ENCODE measurements around the gene BCAS3. TPM values are rescaled to one million over a fixed set of nuclear protein-coding genes. Genes with fewer than 3 reads are reported as not detected.

Gene BCAS3
- total and polyA plus RNA-seq, 2 donors (not counting 1 experiment from before 2014, with no cell fraction given) = 13.9 to 73.4 TPM

- H3K79me2 ChIP-seq (ENCODE audit: control insufficient read depth, insufficient read depth, low read length) = peaks cover 4% of the 10 kb centered on the region
- H4K20me1 ChIP-seq (ENCODE audit: control insufficient read depth, insufficient read depth, low read length, poor library complexity, severe bottlenecking) = no peaks in the 10 kb centered on the region
- H2AFZ ChIP-seq (ENCODE audit: insufficient read depth, low read depth, low read length, poor library complexity, severe bottlenecking) = no peak overlapping the region
- DNase-seq (no peak), ATAC-seq (ENCODE audit: low read depth) (no peak)
- Mint-ChIP-seq H3K27me3 (no peaks in the 10 kb centered on the region), H3K27ac (no peak overlapping the region), H3K9me3 (ENCODE audit: insufficient read depth) (no peaks in the 10 kb centered on the region), H3K4me3 (no peak overlapping the region), H3K4me1 (peaks cover 4% of the 10 kb centered on the region)
- no peak overlapping the region for H3K4me3 ChIP-seq (ENCODE audit: control extremely low read depth in 1 of 5, extremely low read depth in 1 of 5, insufficient read depth in 1 of 5, low read depth in 2 of 5, low read length in 4 of 5)
- H3K9ac ChIP-seq (ENCODE audit: low read length) = no peak overlapping the region
- no peak overlapping the region for H3K4me2 ChIP-seq (replicated peaks; ENCODE audit: low read depth, low read length, poor library complexity, severe bottlenecking)
- intact Hi-C loops (cut with micrococcal nuclease) = no loop called here
- no peaks in the 10 kb centered on the region for H3K27me3 ChIP-seq (replicated peaks in 1 of 4; ENCODE audit: control extremely low read depth in 1 of 4, control insufficient read depth in 3 of 4, insufficient read depth in 4 of 4, low read length in 3 of 4)
- WGBS (ENCODE audit: insufficient coverage) = 90% methylated on average over 6 of the region's 7 CpGs
- TF ChIP-seq EZH2 (IDR thresholded peaks at IDR 0.05; ENCODE audit: borderline replicate concordance, insufficient read depth, low read depth, low read length, poor library complexity, severe bottlenecking) = no peak
- no peak for TF ChIP-seq CTCF (IDR thresholded peaks at IDR 0.05)
- no peaks in the 10 kb centered on the region for H3K9me3 ChIP-seq (ENCODE audit: control extremely low read depth in 1 of 3, control insufficient read depth in 2 of 3, insufficient read depth in 1 of 3, low read length in 2 of 3)
- H3K27ac ChIP-seq (ENCODE audit: low read length in 2 of 2) = no peak overlapping the region
- no peaks in the 10 kb centered on the region for H3K36me3 ChIP-seq (replicated peaks in 1 of 2; ENCODE audit: control extremely low read depth in 1 of 2, control insufficient read depth in 1 of 2, extremely low read depth in 1 of 2, insufficient read depth in 2 of 2, low read length in 1 of 2)
- POLR2A ChIA-PET = no interaction called here
- H3K4me1 ChIP-seq (ENCODE audit: control insufficient read depth in 2 of 2, insufficient read depth in 2 of 2, low read length in 2 of 2) = no peaks in the 10 kb centered on the region
- CTCF ChIA-PET = no interaction called here
Observed at GRCh38 chr17:60773552-60773951, 95.9 kb downstream of the BCAS3 start.

GRCh38 chr17:60781880-60782412 lies 104.3 kb downstream of the BCAS3 start:
- ChIA-PET CTCF (no interaction called here), POLR2A (no interaction called here)
- no peak for DNase-seq
- no peaks in the 10 kb centered on the region for H4K20me1 ChIP-seq (ENCODE audit: control insufficient read depth, insufficient read depth, low read length, poor library complexity, severe bottlenecking)
- H3K36me3 ChIP-seq (replicated peaks in 1 of 2; ENCODE audit: control extremely low read depth in 1 of 2, control insufficient read depth in 1 of 2, extremely low read depth in 1 of 2, insufficient read depth in 2 of 2, low read length in 1 of 2) = no peaks in the 10 kb centered on the region
- H3K79me2 ChIP-seq (ENCODE audit: control insufficient read depth, insufficient read depth, low read length) = no peaks in the 10 kb centered on the region
- ATAC-seq (ENCODE audit: low read depth) = no peak
- Mint-ChIP-seq H3K9me3 (ENCODE audit: insufficient read depth) (no peaks in the 10 kb centered on the region), H3K27ac (no peak overlapping the region), H3K27me3 (no peaks in the 10 kb centered on the region), H3K4me1 (no peaks in the 10 kb centered on the region), H3K4me3 (no peak overlapping the region)
- H3K9me3 ChIP-seq (ENCODE audit: control extremely low read depth in 1 of 3, control insufficient read depth in 2 of 3, insufficient read depth in 1 of 3, low read length in 2 of 3) = no peaks in the 10 kb centered on the region
- no peak overlapping the region for H3K4me3 ChIP-seq (ENCODE audit: control extremely low read depth in 1 of 5, extremely low read depth in 1 of 5, insufficient read depth in 1 of 5, low read depth in 2 of 5, low read length in 4 of 5)
- no peak overlapping the region for H2AFZ ChIP-seq (ENCODE audit: insufficient read depth, low read depth, low read length, poor library complexity, severe bottlenecking)
- H3K4me2 ChIP-seq (replicated peaks; ENCODE audit: low read depth, low read length, poor library complexity, severe bottlenecking) = no peak overlapping the region
- intact Hi-C loops (cut with micrococcal nuclease) = no loop called here
- H3K4me1 ChIP-seq (ENCODE audit: control insufficient read depth in 2 of 2, insufficient read depth in 2 of 2, low read length in 2 of 2) = no peaks in the 10 kb centered on the region
- no peaks in the 10 kb centered on the region for H3K27me3 ChIP-seq (replicated peaks in 1 of 4; ENCODE audit: control extremely low read depth in 1 of 4, control insufficient read depth in 3 of 4, insufficient read depth in 4 of 4, low read length in 3 of 4)
- no peak overlapping the region for H3K27ac ChIP-seq (ENCODE audit: low read length in 2 of 2)
- no peak for TF ChIP-seq EZH2 (IDR thresholded peaks at IDR 0.05; ENCODE audit: borderline replicate concordance, insufficient read depth, low read depth, low read length, poor library complexity, severe bottlenecking)
- no peak for TF ChIP-seq CTCF (IDR thresholded peaks at IDR 0.05)
- H3K9ac ChIP-seq (ENCODE audit: low read length) = no peak overlapping the region
